SIG-M5 treated with dmso at 0.1 percent for 504 hours (cell line): Measurements from ENCODE around the gene RNGTT.
A peak's percentile ranks its signal among the peaks of the same experiment; 100 is the strongest.
"Not testable (repeated sequence)": the region's sequence is repeated elsewhere in the genome, so short reads cannot be mapped to it uniquely, and the experiment has no call there.

Experiments
- DNase-seq: peaks from one replicate; lab custom pipeline; 2025; ENCODE audit not compliant: unreplicated experiment; lab: John Stamatoyannopoulos, UW

Gene RNGTT

DNA sequence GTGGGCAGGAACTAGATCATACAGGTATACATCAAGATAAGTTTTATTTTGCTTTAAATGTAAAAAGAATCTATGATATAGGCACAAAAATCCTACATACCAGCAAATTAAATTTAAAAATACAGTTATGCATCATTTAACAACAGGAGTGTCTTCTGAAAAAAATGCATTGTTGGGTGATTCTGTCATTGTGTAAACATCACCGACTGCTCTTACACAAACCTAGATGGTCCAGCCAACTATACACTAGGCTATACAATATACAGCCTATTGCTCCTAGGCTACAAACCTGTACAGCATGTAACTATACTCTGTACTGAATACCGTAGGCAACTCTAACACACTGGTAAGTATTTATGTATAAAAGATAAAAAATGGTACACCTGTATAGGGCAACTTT is 139.4 kb downstream of the RNGTT start:
- DNase-seq: no peak

DNA sequence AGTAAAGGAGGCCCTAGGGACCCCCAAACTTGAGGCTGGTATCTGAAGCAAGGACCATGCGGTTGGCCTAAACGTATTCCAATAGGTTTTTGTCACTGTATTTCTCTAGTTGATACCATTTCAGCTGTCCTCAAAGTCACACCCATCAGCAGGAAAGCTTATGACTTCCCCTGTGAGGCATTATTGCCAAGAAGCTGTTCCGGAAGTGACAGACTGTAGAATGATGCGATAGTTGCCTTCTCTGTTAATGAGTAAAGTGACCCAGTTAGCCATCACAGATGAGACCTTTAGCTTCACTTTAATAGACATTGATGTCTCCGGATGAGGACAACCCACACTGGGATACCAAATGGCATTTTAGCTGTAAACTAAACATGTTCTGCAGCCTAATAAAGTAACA is 147.9 kb downstream of the RNGTT start:
- no peak for DNase-seq

DNA sequence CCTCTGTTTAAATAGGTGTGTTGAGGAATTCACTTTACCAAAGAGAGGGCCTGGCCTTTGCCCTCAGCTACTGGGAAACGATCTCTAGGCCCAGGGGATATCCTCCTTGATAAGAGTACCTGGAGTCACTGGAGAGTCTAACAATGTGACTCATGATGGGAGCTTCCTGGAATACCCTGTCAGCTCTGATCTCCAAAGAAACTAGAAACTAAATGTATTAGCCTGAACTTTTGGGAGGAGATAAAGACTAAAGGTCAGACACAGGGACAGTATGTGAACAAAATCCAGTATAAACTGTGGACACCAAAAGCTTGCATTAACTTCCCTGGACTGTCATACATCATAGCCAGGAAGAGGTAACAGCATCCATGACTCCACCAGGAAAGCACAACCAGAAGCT is 148.5 kb downstream of the RNGTT start:
- no peak for DNase-seq

DNA sequence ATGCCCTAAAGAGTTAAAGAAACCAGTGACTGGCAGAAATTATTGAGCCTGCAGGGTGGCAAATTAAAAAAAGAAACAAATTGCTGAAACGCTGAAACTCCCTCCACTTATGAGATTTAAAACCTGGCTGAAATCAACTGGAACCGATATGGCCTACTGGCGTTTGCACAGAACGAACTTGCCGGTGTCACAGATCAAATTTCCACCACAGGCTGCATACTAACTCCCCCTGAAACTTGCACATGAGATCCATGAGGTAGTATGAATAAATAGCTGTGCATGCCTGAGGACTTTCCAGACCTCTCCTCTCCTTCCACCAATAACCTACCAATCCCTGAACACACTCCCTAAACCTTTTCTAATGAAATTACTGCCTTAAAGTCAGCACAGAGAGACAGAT is 150.4 kb downstream of the RNGTT start:
- no peak for DNase-seq

DNA sequence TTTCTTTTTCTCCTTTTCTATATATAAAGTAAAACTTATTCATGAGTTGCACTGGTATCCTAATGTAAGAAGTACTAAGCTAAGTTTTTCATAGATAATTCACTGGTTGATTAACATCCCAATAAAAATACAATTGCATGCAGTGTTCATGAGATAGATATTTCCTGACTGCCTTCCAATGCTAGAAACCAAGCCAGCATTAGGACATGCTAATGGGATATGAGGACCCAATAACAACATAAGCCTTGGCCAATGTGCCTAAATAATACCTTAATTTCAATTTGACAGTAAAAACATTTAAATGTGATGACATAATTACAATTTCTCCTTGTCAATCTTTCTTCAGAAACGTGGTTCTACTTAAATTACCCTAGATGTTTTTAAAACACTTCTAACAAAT is 152.7 kb downstream of the RNGTT start:
- DNase-seq: no peak

DNA sequence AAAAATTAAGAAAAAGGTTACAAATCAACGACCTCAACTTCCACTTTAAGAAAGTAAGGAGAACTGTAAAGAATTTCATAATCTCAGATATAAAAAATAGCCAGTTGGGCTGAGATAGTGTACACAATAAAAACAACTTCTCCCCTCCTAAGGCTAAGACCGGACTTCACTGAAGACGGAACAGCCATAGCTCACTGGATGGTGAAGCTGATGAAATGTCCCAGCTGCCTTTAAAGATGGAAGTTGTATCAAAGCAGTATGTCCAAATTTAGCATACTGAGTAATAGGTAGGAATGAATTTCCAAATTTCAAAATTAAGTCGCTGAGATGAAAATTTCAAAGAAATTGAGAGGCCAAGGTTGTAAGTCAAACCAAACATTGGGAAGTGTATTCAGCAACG is 153.3 kb downstream of the RNGTT start:
- DNase-seq: no peak

DNA sequence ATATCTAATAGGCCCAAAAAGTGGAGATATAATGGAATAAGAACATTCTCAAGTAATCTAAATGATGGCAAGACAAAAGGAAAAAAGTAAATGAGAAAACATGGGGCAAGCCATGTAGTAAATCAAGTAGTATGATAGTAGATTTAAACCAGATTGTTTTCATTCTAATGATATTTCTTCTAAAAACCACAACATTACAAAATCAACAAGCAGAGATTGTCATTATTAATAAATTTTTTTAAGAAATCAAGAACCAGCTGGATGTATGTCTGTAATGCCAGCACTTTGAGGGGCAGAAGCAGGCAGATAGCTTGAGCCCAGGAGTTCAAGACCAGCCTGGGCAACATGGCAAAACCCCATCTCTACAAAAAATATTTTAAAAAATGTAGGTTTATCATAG is 155.0 kb downstream of the RNGTT start:
- no peak for DNase-seq

DNA sequence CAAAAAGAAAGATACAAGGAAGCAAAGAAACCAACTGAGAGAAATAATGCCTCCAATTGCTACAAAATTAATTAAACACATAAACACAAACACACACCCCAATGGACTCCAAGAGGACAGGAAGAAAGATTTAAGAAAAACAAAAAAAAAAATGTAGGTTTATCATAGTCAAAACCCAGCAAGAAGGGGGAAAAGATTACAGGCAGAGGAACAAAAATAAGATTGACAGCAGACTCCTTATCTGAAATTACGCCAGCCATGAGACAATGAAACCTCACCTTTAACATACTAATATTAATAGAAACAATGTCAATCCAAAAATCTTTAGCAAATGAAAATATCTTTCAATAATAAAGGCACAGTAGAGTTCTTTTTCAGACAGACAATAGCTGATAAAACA is 155.8 kb downstream of the RNGTT start:
- DNase-seq: no peak

DNA sequence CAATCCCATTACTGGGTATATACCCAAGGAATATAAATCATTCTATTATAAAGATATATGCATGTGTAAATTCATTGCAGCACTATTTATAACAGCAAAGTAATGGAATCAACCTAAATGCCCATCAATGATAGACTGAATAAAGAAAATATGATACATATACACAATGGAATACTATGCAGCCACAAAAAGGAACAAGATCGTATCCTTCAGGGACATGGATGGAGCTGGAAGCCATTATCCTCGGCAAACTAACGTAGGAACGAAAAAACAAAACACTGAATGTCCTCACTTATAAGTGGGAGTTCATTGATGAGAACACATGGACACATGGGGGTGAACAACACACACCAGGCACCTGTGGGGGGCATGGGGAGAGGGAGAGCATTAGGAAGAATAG is 156.7 kb downstream of the RNGTT start:
- no peak for DNase-seq

DNA sequence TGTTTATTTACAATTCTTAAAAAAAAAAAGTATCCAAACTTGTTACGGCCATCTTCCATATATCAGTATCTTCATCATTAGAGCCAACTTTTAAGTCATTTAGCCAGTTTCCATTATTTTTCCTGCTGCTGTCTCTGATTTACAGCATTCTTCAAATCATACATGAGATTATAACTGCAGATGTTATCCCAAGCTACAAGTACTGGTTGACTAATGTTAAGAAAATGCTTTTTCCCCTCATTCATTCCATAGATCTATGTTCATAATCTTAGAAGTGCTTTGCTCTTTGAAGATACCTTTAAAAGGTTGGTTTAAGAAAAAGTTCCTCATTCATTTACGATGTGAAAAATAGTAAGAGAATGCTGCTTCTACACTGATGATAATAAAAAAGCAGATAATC is 158.7 kb downstream of the RNGTT start:
- no peak for DNase-seq

DNA sequence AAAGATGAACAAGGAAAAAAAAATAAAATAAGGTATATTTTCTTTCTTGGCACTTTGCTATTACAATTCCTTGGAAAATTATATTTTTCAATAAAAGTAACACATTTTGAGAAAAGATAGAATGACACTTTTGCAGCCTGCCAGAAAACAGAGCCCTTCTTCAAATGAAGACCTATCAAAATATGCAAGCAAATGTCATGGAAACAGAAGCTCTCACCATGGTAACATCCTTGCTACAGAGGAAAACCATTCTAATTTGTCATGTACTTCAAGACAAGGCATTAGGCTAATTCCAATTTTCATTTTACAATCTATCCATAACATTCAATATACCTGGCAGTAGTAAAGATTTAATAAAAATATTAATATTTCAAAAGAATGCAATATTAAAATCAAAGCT is 177.9 kb downstream of the RNGTT start:
- no peak for DNase-seq

DNA sequence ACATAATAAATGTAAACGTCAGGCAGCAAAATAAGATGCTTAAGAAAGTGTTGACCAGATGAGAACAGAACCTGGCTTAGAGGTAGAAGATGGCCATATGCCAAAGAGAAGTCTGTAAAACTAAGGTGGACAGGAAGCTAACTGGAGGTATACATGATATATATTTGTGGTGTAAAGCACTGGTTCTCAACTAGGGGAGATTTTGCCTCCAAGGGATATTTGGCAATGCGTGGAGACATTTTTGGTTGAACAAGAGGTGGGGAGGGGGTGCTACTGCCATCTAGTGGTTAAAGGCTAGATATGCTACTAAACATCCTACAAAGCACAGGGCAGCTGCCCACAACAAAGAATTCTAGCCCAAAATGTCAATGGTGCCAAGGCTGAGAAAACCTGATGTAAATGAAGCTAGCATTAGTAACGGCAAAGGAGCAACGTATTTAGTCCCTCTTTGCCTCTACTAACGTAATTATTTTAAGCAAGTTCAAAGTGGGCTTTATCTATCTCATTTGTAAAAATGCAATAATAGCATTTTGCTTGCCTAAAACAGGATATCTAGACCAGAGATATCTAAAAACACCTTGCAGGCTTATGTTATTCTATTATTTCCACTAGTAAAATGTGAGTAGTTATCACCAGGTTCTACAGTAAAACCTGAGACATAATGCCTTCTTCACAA is 182.6 kb downstream of the RNGTT start:
- DNase-seq: peak; percentile 76

DNA sequence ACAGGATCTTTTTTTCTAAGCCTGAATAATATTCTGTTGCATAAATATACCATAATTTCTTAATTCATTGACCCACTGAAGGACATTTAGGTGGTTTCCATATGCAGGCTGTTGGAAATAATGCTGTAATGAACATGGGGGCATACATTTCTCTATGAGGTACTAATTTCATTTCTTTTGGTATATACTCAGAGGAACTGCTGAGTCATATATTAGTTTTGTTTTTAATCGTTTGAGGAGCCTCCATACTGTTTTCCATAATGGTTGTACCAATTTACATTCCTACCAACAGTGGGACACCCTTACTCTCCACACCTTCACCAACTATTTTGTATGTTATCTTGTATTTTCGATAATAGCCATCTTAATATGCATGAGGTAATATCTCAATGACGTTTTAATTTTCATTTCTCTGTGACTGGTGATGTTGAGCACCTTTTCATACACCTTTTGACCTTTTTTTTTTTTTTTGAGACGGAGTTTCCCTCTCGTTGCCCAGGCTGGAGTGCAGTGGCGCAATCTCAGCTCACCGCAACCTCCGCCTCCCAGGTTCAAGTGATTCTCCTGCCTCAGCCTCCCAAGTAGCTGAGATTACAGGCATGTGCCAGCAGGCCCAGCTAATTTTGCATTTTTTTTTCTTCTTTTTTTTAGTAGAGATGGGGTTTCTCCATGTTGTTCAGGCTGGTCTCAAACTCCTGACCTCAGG is 187.4 kb downstream of the RNGTT start:
- DNase-seq: no peak

DNA sequence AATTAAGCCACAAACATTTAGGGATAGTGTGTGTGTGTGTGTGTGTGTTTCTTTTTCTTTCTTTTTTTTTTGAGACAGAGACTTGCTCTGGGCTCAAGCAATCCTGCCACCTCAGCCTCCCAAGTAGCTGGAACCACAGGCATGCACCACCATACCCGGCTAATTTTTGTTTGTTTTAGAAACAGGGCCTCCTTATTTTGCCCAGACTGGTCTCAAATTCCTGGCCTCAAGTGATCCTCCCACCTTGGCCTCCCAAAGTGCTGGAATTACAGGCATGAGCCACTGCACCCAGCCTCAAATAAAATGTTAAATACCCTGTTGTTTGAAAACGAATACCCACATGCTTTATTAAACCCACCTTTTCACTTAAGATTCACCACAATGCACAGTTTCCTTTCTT is 195.3 kb downstream of the RNGTT start:
- DNase-seq: not testable (repeated sequence)

DNA sequence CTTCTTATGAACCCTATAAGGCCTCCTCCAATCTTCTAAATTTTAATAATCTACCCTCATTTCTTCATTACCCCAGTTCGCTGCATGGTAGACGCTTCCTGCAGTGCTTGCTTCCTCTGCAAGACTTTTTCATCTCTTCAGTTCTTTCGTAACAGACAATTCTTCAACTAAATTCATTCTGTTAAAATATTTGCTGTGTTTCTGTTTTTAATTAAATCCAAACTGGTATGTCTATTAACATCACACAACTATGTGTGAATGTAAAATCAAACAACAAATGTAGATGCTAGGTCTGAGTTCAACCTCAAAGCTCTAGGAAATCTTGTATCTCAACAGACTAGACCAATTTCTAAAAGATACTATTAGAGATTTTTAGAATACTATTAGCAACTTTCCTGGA is 199.3 kb downstream of the RNGTT start:
- no peak for DNase-seq

DNA sequence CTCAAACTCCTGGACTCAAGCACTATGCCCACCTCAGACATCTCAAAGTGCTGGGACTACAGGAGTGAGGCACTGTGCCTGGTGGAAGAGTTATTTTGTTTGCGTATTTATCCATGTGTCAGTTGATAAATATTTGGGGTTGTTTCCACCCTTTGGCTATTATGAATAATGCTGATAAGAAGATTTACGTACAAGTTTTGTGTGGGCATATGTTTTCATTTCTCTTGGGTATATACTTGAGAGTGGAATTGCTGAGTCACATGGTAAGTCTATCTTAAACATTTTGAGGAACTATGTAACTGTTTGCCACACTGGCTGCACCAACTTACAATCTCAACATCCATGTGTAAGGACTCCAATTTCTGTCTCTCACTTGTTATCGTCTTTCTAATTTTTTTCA is 200.3 kb downstream of the RNGTT start:
- peak; percentile 6 for DNase-seq

DNA sequence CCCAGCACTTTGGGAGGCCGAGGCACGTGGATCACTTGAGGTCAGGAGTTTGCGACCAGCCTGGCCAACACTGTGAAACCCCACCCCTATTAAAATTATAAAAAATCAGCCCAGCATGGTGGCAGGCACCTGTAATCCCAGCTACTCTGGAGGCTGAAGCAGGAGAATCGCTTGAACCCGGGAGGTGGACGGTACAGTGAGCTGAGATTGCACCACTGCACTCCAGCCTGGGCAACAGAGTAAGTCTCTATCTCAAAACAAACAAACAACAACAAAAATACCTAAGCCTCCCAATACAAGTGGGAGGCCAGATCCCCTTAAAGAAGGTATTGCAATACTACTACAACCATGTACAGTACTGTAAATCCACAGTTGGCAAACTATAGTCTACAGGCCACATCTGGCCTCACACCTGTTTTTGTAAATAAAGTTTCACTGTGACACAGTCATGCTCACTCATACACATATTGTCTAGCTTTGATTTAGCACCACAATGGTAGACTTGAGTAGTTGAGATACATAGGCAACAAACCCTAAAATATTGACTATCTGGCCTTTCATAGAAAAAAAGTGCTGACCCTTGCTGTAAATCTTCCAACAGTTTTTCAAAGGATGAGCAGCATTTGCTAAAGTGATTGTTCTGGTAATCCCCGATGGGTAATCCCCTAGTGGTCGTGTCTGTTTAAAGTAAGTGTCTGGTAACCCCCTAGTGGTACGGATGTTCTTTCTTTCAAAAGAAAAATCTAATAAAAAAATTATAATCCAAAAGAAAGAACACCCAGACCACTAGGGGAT is 202.0 kb downstream of the RNGTT start:
- DNase-seq: no peak

DNA sequence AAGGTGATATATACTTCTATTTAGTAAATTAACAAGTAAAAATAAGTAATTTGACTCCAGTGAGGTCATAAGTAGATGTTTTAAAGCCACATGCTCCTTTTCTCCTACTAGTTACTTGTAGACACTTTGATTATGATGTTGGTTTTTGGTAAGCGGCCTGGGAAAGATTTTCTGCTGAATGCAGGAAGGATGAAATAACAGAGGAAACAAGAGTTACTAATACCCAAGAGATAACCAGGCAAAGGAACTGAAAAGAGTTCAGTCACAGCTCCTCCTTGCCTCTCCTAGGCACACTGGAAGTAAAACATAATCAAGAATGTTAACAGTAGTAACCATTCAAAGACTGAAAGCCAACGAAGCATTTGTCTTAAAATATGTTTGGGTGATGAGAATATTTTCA is 203.3 kb downstream of the RNGTT start:
- no peak for DNase-seq

DNA sequence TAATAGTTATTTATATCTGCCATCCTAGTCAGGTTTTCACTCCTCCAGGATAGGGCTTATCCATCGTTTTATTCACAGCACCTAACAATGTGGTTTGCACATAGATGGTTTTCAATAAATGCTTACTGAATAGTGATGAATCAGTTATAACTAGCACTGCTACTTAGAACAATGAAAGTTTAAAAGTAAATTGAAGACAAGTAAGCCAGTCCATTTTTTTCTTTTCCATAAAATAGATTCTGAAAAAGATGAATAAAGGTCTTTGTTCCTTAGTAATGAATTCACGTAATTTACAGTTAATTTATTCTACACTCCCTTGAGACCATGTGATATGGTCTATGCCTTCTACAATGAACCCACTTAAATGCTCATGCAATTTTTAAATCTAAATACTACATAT is 212.5 kb downstream of the RNGTT start:
- no peak for DNase-seq

DNA sequence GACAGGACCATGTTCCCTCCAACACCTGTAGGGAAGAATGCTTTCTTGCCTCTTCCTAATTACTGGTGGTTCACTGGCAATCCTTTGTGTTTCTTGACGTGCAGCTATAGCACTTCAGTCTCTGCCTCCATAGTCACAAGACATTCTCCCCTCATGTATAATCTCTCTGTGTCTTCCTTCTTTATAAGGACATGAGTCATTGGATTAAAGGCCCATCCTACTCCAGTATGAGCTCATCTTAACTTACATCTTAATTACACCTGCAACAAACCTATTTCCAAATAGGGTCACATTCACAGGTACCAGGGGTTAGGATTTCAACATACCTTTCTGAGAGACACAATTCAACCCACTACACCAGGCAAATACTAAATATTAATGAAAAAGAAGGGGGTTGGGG is 213.6 kb downstream of the RNGTT start:
- no peak for DNase-seq

DNA sequence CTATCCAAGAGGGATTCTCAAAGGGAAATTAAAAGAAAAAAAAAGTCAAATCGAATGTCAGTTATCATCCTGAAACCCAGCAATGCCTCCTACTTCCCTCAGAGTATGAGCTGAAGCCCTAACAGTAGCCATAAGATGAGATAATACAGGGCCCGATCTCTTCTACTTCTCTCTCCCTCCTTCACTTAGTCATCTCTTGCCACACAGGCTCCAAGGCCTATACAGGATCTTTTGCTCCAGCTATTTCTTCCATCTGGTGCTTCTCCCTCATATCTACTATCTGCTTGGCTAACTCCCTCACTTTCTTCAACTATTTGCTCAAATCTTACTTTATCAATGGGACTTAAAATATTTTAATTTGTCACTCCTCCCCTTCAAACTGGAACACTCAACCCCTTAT is 215.3 kb downstream of the RNGTT start:
- peak; percentile 6 for DNase-seq

DNA sequence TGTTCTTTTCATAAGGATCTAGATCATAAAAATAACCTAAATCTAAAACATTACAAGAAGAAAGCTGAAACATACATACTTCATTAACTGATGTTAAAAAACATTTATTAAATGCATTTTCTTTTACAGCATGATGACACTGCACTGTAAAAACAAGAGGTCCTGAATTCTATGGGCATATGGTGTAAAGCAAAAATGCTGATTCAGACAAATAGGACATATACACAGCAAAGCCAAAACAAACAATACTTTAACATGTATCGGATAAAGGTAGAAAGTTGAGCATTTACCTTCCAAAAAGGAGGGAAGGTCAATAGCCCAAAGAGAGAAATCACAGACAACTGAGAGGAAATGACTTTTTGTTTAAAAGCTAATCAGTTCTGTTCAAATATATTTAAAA is 221.5 kb downstream of the RNGTT start:
- no peak for DNase-seq
